ENCODE measurements around the gene KIF6. TPM values are rescaled to one million over a fixed set of nuclear protein-coding genes. Genes with fewer than 3 reads are reported as not detected.
"Not testable (repeated sequence)": the region's sequence is repeated elsewhere in the genome, so short reads cannot be mapped to it uniquely, and the experiment has no call there.

KIF6 gene
- total RNA-seq, 1 donor from 2014 or later: 2.7 TPM

- Histone ChIP-seq H2AFZ (replicated peaks) (no peak overlapping the region), H3K4me2 (no peak overlapping the region)
Observed at GRCh38 chr6:39287601-39288000, 437.6 kb downstream of the KIF6 start.

DNA sequence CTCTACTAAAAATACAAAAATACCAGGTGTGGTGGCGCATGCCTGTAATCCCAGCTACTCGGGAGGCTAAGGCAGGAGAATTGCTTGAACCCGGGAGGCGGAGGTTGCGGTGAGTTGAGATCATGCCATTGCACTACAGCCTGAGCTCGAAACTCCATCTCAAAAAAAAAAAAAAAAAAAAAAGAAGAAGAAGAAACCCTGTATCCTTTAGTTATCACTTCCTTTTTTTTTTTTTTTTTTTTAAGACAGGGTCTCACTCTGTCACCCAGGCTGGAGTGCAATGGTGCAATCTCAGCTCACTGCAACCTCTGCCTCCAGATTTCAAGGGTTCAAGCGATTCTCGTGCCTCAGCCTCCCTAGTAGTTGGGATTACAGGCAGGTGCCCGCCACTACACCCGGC lies 438.6 kb downstream of the KIF6 start:
- DNase-seq (ENCODE audit: low spot score); H3K36me3 ChIP-seq; H3F3A ChIP-seq (ENCODE audit: low read depth); H3K4me3 ChIP-seq; H3K27ac Mint-ChIP-seq; H3K36me3 Mint-ChIP-seq; H3K27me3 Mint-ChIP-seq (ENCODE audit: insufficient read depth, low read depth); H3K27ac ChIP-seq; H3K27me3 ChIP-seq; H3K9me3 ChIP-seq (ENCODE audit: low read depth); H3K4me3 Mint-ChIP-seq; H3K4me1 Mint-ChIP-seq; H4K20me1 ChIP-seq (ENCODE audit: low read depth); H3K9me3 Mint-ChIP-seq; H2AFZ ChIP-seq (replicated peaks); H3K4me1 ChIP-seq; H3K79me2 ChIP-seq (ENCODE audit: low read depth); H3K4me2 ChIP-seq; H3K9ac ChIP-seq: not testable (repeated sequence)

More at GRCh38 chr6:39287601-39288000, 437.6 kb downstream of the KIF6 start:
- H3K9me3 Mint-ChIP-seq: no peaks in the 10 kb centered on the region
- Histone ChIP-seq H4K20me1 (ENCODE audit: low read depth) (no peaks in the 10 kb centered on the region), H3K4me1 (peaks cover 11% of the 10 kb centered on the region), H3K9ac (no peak overlapping the region), H3K27ac (no peak overlapping the region), H3F3A (ENCODE audit: low read depth) (no peaks in the 10 kb centered on the region), H3K79me2 (ENCODE audit: low read depth) (no peaks in the 10 kb centered on the region), H3K9me3 (ENCODE audit: low read depth) (no peaks in the 10 kb centered on the region), H3K27me3 (peaks cover 13% of the 10 kb centered on the region), H3K4me3 (no peak overlapping the region), H3K36me3 (no peaks in the 10 kb centered on the region)
- H3K4me3 Mint-ChIP-seq: no peak overlapping the region
- DNase-seq (ENCODE audit: low spot score): no peak
- TF ChIP-seq EZH2phosphoT487 (IDR thresholded peaks at IDR 0.05) (no peak), CTCF (IDR thresholded peaks at IDR 0.05) (no peak), EZH2 (IDR thresholded peaks at IDR 0.05) (no peak)
- peaks cover 4% of the 10 kb centered on the region for H3K4me1 Mint-ChIP-seq
- no peak overlapping the region for H3K27ac Mint-ChIP-seq
- H3K36me3 Mint-ChIP-seq: no peaks in the 10 kb centered on the region
- peaks cover 7% of the 10 kb centered on the region for H3K27me3 Mint-ChIP-seq (ENCODE audit: insufficient read depth, low read depth)

- H3K4me1 ChIP-seq: no peaks in the 10 kb centered on the region
- Mint-ChIP-seq H3K4me1 (no peaks in the 10 kb centered on the region), H3K36me3 (no peaks in the 10 kb centered on the region), H3K9me3 (no peaks in the 10 kb centered on the region), H3K27ac (peak overlapping the region; percentile 1), H3K4me3 (no peak overlapping the region), H3K27me3 (ENCODE audit: insufficient read depth, low read depth) (peaks cover 2% of the 10 kb centered on the region)
- H3K27me3 ChIP-seq: no peaks in the 10 kb centered on the region
- H3K27ac ChIP-seq: no peak overlapping the region
- no peaks in the 10 kb centered on the region for H4K20me1 ChIP-seq (ENCODE audit: low read depth)
- no peak for DNase-seq (ENCODE audit: low spot score)
- H3K4me2 ChIP-seq: no peak overlapping the region
- H3K9ac ChIP-seq: no peak overlapping the region
- H3F3A ChIP-seq (ENCODE audit: low read depth): no peaks in the 10 kb centered on the region
- no peaks in the 10 kb centered on the region for H3K9me3 ChIP-seq (ENCODE audit: low read depth)
- H3K36me3 ChIP-seq: no peaks in the 10 kb centered on the region
- no peaks in the 10 kb centered on the region for H3K79me2 ChIP-seq (ENCODE audit: low read depth)
- H2AFZ ChIP-seq (replicated peaks): peak overlapping the region; percentile 42
- H3K4me3 ChIP-seq: no peak overlapping the region
- no peak for TF ChIP-seq CTCF (IDR thresholded peaks at IDR 0.05)
- TF ChIP-seq EZH2 (IDR thresholded peaks at IDR 0.05): no peak
- no peak for TF ChIP-seq EZH2phosphoT487 (IDR thresholded peaks at IDR 0.05)
Observed at GRCh38 chr6:39282774-39283173, 442.4 kb downstream of the KIF6 start.

DNA sequence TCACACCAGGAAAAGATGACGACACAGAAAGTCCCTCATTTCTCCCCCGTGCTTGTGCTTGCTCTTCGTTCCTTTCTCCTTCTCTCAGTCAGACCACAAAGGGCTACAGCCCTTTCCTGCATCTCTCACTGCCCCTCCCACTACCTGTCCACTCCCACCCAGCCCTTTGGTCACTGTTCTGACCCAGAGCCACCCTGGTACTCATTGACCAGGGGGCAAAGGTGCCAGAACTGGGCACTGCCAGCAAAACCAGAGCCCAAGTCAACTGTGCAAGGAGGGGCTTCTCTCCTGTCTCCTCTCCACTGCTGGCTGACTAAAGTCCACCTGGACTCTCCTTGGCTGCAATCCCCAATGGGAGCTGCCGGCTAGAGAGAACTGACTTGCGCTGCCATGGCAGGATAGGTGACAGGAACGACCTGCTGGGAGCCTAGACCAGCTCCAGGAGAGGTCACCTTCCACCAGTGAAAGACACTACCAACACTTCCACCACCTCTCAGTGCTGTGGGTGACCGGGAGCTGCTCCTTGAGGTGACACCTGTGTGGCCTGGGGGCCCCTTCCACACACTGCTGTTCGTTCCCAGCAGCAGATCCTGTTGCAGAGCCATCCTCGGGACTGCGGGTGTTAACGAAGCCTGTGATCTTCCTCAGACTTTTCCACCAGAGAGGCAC lies 443.8 kb downstream of the KIF6 start:
- H3K9me3 ChIP-seq (ENCODE audit: low read depth): no peaks in the 10 kb centered on the region
- Mint-ChIP-seq H3K36me3 (no peaks in the 10 kb centered on the region), H3K4me3 (no peak overlapping the region), H3K27ac (peak overlapping the region; percentile 81), H3K9me3 (no peaks in the 10 kb centered on the region), H3K4me1 (no peaks in the 10 kb centered on the region), H3K27me3 (ENCODE audit: insufficient read depth, low read depth) (peaks cover 5% of the 10 kb centered on the region)
- no peak overlapping the region for H3K27ac ChIP-seq
- no peaks in the 10 kb centered on the region for H3K4me1 ChIP-seq
- no peaks in the 10 kb centered on the region for H3K36me3 ChIP-seq
- no peak overlapping the region for H3K4me2 ChIP-seq
- no peak overlapping the region for H2AFZ ChIP-seq (replicated peaks)
- no peak overlapping the region for H3K4me3 ChIP-seq
- TF ChIP-seq EZH2phosphoT487 (IDR thresholded peaks at IDR 0.05) (no peak), EZH2 (IDR thresholded peaks at IDR 0.05) (no peak), CTCF (IDR thresholded peaks at IDR 0.05) (no peak)
- no peak overlapping the region for H3K9ac ChIP-seq
- H3F3A ChIP-seq (ENCODE audit: low read depth): no peaks in the 10 kb centered on the region
- no peaks in the 10 kb centered on the region for H3K79me2 ChIP-seq (ENCODE audit: low read depth)
- H3K27me3 ChIP-seq: no peaks in the 10 kb centered on the region
- no peak for DNase-seq (ENCODE audit: low spot score)
- H4K20me1 ChIP-seq (ENCODE audit: low read depth): no peaks in the 10 kb centered on the region

Measured in neural progenitor cell (in vitro differentiated cells).